ENCODE data around the gene NSD2.
"Not testable (repeated sequence)": the region's sequence is repeated elsewhere in the genome, so short reads cannot be mapped to it uniquely, and the experiment has no call there.

NSD2 gene

DNA sequence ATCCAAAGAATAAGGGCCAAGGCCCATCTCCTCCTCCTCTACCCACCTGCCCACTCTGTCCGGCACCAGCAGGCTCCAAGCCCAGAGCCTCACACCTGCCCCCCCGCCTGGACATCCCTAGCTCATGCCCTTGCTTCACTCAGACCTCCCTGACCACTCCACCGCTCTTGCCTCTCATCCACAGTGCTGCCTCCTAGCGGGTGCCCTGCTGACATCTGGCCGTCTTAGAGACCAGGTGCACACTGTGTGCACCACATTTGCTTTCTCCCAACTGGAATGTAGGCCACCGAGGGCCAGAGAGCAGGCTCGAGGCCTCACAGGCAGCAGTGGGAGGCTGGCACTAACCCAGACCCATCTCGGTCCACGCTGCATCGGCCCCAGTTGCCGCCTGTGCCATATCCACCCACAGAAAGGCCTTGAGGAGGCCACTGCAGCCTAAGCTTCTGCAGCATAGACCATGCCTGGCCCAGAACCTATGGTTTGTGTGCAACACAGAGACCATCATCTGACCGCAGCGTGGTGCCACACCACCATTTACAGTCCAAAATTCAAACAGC, 28.8 kb upstream of the NSD2 start:
- no peak for DNase-seq

DNA sequence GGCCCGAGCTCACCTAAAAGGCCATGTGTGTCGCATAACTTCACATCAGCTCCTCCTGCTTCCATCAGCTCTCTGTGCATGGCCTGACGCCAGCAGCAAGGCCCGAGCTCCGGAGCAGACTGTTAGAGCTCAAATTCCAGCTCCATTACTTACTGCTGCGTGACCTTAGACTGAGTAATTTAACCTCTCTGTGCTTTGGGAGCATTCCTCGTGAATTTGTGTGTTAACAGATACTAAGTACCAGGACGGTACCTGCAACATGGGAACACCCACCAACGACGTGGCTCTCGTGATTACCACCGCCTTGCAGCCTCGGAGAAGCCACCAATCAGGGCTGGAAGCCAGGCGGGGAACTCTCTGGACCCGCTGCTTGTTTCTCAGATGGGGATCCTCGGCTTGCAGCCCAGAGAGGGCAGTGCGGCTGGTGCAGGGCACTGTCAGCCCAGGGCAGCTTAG, 28.2 kb upstream of the NSD2 start:
- DNase-seq: no peak

DNA sequence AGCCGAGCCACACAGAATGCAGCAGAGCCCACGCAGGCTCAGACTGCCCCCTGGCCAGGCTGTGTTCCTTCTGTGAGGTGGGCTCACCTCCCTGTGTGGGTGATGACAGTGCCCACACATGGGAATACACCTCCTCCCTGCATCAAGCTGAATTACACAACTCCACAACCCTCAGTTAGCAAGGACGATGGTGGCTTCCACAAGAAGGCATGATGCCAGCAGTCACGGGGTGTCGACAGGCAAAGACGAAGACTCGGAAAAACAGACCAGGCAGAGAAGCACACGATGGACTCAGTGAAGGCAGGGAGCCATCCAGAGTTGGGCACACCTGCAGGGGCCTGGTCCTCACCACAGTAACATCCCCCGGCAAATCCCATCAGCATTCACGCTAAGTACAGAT, 27.3 kb upstream of the NSD2 start:
- DNase-seq: no peak

DNA sequence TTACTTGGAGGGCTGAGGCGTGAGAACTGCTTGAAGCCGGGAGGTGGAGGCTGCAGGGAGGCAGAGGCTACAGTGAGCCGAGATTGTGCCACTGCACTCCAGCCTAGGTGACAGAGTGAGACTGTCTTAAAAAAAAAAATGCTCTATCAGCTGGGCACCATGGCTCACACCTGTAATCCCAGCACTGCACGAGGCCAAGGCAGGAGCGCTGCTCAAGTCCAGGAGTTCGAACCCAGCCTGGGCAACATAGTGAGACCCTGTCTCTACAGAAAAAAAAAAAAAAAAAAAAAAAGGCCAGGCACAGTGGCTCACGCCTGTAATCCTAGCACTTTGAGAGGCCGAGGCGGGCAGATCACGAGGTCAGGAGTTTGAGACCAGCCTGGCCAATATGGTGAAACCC, 26.6 kb upstream of the NSD2 start:
- not testable (repeated sequence) for DNase-seq

DNA sequence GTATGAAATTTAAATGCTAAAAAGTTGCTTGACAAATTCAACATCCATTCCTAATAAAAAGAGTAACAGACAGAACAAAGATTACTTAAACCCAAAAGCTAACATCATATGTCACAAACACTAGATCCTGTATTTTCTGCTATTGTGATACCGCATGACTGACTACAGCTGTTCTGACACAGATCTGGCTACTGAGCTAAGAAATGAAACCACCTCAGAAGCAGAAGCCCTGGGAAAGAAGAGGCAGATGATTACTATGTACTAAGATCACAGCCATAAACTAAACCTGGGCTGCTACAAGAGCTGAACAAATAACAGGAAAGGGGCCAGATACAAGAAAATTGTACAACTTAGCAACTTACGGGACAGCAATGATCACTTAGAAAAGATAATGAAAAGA, 24.6 kb upstream of the NSD2 start:
- no peak for DNase-seq

DNA sequence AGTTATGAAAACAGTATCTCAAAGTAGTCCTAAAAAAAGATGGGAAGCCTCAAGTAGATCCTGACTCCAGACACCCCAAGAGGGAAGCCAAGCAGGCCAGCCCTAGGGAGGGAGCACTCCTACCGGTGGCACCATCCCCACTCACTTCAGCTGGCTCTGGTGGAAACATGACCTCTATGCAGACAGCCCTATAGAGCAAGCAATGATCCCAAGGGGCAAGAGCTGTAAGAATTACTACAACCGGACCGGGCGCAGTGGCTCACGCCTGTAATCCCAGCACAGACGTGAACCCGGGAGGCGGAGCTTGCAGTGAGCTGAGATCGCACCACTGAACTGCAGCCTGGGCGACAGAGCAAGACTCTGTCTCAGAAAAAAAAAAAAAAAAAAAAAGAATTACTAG, 20.9 kb upstream of the NSD2 start:
- no peak for DNase-seq

DNA sequence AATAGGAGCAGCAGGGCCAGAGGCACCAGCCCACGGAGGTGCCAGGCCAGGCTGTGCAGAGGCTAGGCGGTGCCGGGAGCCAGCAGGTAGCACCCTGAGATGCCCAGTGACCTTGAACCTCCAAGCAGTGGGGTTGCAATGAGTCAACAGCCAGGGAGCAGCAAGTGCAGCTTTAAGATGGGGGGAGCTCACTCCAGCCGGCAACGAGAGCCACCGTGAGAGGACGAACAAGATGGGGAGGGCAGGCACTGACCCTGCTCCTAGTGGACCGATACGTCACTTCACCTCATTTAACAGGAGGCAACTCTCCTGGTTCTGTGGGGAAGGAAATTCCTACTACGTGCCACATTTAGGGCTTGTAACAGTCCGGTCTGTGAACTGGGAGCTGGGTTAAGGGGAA, 20.0 kb upstream of the NSD2 start:
- DNase-seq: no peak

DNA sequence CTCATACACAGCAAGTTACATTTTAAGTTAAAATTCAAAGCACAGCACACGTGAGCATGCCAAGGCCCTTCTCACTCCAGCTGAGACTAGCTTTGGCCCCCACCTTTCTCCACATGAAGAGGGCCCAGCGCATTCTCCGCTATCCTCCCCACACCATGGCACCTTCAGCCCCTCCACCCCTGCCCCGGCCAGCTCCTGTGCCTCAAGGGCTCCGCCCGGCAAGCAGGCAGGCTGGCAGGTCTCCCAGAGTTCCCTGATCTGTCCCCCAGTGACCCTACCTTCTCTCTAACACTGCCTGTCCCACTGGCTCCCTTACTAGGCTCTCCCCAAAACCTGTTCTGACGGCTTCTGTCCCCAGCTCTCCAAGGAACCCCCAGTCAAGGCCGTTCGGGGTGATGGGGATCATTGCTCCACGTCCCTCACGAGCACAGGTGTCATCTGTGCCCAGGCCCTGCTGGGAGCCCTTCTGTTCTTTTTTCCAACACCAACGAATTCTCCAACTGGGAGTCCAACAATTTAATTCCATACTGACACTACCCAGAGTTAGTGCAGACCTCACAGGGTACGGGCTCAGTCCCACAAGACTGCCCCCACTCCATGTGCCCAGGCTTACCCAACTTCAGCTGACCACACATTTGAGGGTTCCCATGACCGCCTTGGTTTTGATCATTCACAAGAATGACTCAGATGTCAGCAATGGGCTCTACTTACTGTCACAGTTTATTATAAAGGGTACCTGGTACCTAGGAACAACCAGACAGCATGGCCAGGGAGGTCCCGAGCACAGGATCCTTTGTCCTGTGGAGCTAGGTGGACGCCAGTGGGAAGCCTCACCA, 19.4 kb upstream of the NSD2 start:
- no peak for DNase-seq

DNA sequence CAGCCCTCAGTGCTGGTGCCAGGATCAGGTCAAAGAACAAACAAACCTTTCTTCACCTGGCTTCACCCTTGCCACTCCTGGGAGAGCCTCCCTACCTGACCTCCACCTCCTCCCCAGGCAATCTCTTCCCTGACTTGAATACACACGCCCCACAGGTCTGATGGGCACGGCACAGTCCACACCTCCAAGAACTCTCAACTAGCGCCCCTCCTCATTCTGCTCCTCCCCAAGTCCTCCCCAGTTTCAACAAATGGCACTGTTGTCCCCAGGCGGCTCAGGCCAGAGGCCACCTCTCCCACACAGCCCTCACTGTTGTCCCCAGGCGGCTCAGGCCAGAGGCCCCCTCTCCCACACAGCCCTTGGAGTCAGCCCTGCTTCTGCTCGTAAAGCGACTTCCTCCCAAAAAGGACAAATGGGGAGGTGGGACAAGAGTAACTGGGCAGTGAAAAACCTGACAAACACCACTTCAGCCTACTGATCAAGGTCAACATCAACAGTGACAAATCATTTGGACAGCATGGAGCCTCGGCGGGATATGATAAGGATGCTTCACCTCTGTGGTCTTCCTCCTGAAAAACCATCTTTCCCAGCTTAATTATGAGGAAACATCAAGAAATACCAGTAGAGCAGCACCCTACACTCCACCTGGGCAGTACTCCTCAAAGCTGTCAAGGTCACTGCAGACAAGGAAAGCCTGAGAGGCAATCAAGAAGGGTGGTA, 18.1 kb upstream of the NSD2 start:
- no peak for DNase-seq

DNA sequence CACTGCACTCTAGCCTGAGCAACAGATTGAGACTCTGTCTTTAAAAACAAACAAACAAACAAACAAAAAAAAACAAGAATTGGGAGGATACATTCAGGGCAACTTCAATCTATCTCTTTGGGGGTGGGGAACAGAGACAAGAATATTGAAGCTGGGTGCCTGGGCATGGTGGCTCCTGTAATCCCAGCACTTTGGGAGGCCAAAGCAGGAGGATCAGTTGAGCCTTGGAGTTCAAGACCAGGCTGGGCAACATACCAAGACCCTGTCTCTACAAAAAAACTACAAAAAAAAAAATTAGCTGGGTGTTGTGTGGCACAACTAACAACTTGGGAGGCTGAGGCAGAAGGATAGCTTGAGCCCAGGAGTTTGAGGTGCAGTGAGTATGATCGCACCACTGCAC, 16.4 kb upstream of the NSD2 start:
- no peak for DNase-seq

DNA sequence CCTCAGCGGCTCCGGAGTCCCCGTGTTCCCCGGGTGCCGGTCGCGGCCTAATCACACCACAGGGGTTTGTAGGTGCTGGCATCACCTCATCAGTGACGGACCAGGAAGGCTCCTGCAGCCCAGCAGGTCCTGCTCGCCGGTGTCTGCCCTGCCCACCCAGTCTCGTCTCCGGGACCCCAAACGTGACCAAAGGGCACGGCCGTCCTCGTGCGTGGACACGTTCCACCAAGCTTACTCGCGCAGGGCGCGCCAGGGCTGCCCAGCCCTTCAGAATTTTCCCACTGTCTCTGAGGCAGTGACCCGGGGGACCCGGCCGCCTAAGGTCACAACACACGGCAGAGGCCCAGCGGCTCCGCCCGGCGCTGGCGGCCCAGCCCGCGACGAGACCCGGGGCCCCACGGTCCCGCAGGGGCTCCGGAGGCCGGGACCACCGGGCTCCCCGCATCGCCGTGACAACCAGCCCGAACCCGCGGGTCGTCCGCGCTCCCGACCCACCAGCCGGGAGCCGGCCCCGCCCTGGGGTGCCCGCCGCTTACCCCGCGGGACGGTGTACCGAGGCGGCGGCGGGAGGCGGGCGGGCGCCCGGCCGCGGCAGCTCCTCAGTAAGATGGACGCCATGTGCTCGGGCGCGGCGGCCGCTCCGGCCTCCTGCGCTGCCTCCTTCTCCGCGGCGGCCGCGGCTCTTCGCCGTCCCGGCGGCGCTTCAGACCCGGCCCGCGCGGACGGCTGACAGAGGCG, 15.7 kb upstream of the NSD2 start:
- DNase-seq: no peak

DNA sequence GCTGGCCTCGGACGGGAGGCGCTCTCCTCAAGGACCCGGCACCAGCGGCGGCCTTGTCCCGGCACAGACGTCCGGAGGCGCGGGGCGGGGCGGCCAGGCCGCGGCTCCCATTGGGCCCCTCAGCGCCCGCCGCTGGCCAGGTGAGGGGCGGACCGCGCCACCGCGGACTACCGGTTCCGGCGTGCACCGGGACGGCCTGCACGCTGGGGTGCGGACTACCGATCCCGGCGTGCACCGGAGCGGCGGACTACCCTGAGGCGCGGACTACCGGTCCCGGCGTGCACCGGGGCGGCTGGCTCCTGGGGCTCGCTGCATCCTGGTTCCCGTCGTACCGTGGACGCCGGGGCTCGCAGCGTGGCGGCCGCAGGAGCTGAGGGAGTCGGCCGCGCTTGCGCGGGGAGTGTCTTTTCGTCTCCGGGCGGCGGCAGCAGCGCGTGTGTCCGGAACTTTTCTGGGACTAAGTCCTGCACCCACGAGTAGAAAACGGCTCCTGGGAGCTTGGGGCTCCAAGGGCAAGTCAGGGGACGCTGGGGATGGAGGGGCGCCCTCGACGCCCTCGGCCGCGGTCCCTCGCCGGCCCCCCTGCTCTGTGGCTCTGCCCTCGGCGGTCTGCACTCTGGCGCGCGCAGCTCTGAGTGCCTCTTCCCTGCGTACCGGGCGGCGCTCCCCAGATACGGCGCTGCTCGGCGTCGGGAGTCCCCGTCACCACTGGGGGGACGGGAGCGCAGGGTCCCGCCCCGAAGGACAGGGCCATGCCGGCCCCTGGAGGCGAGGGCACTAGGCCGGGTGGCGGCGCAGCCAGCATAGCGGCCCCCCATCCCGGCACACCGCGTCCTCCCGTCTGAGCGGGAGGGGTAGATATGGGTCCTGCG, 14.9 kb upstream of the NSD2 start, which contains the start of gene LETM1:
Gene LETM1 (minus strand): TSS at position 86 of the 872 bp plus-strand sequence. CDS start 206 bp downstream, outside the sequence.
- peak; percentile 75 for DNase-seq

DNA sequence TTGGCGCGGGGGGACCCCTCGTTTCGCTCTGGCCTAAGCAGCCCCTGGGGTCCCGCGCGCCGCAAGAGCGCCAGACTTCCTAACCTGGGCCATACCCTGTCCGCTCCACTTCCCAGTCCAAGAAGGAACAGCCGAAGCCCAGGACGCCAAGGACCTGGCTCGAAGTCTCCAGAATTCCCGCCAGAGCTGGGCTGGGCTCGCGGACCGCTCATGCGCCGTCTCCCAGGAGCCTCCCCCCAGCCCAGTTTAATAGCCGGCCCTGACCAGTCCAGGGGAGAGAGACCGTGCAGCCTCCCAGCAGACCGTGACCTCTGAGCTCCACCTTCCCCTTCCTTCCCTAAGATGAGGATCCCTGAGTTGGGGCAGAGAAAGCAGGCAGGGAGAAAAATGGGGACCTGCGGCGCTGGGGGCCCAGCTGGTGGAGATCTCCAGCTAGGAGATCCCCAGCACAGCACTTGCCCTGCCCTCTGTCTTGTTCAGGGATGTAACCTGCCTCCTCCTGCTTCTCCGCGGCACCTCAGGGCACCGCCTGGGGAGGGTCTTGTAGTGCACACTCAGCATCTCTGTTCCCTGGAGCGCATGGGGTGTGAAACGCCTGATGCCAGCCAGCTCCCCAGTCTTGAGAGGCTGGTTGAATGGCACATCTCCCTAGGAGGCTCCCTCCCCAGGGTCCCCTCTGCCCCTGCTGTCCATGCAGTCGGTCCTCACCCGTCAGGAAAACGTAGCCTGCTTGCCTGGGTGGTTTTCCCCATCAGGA, 14.1 kb upstream of the NSD2 start:
- DNase-seq: no peak

DNA sequence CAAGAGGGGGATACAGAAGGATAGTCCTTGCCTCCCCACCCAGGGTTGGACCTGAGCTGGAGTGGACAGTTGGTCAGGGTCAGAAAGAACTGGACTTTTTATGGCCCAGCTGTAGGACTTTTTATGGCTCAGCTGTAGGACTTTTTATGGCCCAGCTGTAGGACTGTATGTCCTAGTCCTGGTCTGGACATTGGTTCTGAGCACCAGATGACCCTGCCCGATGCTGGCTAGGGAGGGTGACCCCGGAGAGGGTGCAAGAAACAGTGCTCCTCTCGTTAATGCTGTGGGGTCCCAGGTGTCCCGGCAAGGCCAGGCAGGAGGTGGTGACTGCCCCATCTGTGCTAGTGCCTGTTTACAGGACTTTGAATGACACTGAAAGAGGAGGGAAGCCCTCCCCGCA, 13.3 kb upstream of the NSD2 start:
- no peak for DNase-seq

DNA sequence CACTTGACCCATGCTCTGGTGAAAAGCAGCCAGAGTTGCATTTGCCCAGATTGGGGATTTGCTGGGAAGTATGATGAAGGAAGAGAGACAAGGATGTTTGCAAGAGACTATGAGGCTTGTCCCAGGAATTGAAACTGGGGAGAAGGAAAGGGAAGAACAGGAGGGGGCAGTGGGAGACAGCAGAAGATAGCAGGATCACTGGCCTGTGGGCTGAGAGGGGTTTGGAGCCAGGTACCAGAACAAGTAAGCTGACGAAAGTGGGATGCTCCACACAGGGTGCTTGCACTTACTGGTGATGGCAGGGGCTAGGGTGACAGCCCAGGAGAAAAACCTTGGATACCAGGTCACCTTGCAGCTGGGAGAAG, 11.8 kb upstream of the NSD2 start:
- no peak for DNase-seq

DNA sequence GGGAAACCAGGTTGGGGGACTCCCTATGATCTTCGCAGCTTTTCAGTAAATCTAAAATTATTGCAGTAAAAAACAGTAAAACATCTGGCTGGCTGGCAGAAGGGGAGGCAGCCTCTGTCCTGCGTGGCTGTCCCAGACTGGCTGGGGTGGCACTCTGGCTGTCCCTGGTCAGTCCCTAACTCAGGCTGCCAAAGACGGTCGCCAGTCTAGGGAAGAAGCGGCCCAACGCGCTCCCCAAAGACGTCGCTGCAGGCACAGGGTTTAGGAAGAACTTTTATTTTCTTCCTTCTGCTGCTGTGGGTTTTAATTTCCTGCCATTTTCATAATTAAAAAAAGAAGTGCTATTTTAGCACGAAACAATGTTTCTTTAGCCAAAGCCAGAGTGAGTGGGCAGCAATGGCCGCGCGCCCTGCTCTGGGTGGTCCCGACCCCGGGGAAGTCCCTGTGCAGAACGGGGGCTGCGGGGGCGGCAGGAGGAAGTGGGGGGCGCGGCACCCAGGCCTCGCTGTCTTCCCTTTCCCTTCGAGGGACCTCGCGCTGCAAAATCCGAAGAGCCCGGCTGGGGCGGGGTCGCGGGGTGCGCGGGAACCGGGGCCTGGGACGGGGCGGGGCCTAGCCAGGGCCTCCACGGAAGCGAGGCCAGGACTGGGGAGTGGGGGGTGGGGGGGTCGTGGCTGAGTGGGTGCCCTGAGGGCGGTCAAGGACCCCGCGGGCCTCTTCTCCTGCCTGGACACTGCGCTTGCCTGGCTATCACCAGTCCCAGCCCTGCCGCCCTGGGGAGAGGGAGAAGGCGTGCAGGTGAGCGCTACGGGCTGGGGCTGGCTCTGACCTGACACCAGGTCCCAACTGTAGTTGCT, 8.9 kb upstream of the NSD2 start:
- peak; percentile 31 for DNase-seq

DNA sequence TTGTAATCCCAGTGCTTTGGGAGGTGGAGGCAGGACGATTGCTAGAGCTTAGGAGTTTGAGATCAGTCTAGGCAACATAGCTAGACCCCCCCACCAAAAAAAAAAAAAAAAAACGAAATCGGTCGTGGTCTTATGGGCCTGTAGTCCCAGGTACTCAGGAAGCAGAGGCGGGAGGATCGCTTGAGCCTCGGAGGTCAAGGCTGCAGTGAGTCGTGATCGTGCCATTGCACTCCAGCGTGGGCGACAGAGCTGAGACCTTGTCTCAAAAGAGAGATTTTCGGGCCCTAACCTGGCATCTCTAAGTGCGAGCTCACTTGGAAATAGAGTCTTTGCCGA, 8.3 kb upstream of the NSD2 start:
- DNase-seq: no peak

DNA sequence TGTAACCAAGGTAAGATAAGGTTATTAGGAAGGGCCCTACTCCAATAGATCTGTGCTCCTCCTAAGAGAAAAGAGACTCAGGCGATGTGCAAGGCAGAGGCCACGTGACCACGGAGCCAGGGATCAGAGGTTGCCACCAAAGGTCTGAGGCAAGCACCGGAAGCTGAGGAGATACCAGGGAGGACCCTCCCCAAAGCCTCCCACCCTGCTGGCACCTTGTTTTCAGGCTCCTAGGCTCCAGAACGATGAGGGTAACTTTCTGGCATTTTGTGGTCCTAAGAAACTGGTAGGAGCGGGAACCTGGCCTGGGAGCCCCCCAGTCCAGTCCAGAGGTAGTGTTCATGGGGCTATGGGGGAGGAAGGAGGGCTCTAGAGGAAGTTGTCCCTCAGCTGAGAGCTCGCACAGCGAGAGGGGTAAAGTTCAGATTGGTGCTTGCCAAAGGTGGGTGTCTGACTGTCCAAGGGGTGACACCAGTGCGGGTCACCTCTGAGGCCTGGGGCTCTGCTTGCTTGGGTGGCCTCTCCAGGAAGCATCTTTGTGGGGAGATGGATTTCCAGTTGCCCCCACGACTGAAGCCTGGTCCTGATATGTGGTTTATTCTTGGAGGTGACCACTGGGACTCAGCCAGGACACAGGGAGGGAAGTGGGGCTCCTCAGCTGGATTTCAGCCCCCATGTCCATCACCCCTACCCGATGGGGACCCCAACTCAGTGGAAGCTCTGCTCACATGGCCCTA, 7.7 kb upstream of the NSD2 start:
- no peak for DNase-seq

DNA sequence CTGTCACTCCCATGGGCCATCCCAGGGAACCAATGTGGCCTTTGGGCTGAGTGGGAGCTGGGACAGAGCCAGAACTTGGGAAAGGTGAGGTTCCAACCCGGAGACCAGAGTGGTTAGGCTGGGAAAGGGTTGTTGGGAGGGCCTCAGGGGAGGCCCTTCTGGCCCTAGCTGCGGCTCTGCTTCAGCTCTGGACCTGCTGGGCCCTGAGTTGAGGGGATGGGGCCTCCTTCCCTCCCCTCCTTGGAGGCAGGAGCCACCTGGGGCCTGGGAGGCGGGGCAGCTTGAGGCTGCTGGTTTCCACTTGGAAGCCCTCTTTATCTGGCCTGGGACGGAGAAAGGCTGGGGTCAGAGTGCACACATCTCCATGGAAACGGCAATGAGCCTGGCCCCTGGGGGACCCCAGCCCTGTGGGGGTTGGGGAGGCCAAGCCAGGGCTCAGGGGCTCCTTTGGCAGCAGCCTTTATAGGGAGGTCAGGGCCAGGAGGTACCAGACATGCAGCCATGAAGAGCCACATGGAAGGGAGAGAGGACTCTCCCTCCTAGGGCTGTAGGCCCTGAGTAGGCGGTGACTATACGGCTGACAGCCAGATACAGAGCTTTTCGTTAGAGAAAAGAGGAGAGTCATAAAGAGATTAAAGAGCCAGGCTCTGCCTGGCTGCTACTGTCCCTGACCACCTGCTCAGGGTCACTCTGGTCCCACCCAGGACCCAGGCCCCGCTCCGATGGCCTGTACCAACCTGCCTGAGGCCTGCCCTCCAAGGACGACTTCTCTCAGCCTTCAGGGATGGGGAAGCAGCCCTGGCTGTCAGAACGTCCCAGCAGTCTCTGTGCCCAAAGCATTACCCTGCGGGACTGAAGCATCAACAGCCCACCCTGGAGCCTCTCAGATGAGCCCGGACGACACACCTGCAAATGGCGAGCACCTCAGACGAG, 6.9 kb upstream of the NSD2 start:
- no peak for DNase-seq
